Esophagus muscularis mucosa (tissue), 4 donors: ENCODE measurements around the gene TADA2B.

ENCODE experiments used
- EP300 ChIP-seq: sonication (generic); formaldehyde crosslinking; IDR thresholded peaks from one replicate; pipeline ENCODE4 v1.6.1; 2017; ENCODE audit warnings: antibody characterized with exemption
- POLR2AphosphoS5 ChIP-seq, 2 donors: sonication (generic); formaldehyde crosslinking; IDR thresholded peaks; one replicate each; pipeline ENCODE4 v1.6.1; 2017; ENCODE audit warnings: antibody characterized with exemption in 2 of 2
- TF ChIP-seq, protein P1 (sequence below), 3 experiments: fragments of 200-600 bp in 2 of 3; fragments of 450-650 bp in 1 of 3; sonication (generic) in 2 of 3; IDR thresholded peaks; one replicate each; pipeline ENCODE4 v1.5.1; 2017 to 2019; ENCODE audit warnings: antibody characterized with exemption in 3 of 3, mild to moderate bottlenecking in 2 of 3, moderate library complexity in 1 of 3

DNA sequence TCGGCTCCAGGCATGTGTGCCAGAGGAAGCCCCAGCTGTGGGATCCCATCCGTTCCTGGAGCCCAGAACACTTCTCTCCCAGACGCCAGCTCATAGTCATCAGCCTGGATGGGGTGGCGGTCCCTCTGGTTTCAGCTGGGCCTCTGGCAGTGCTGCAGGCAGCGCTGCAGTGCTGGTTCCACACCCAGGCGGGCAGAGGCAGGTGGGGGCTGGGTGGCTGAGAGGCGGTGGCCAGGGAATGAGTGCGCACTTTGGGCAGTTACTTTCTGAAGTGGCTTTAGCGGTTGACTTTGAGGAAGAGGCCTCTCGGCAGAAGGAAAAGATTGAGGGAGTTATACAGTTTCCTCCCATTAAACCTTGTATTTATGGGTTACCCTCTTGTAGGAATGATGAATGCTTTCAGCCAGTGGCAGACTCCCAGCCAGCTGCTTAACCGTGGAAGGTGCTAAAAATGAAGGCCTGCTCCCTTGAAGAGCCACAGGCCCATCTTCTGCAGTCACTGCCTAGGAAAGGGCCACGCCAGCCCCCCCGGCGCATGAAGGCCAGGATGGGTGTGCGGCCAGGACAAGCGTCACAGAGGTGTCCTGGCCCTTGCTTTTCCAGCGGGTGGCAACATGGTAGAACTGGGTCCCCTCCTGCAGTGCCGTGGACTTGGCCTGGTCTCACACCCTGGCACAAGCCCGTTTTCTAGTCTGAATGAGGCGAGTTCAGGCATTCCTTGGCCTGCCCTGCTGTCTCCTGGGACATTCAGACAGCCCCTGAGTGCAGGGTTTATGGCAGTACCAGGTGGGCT, 9.9 kb downstream of the TADA2B start:
- TF ChIP-seq EP300 = no peak
- TF ChIP-seq, protein P1, sequence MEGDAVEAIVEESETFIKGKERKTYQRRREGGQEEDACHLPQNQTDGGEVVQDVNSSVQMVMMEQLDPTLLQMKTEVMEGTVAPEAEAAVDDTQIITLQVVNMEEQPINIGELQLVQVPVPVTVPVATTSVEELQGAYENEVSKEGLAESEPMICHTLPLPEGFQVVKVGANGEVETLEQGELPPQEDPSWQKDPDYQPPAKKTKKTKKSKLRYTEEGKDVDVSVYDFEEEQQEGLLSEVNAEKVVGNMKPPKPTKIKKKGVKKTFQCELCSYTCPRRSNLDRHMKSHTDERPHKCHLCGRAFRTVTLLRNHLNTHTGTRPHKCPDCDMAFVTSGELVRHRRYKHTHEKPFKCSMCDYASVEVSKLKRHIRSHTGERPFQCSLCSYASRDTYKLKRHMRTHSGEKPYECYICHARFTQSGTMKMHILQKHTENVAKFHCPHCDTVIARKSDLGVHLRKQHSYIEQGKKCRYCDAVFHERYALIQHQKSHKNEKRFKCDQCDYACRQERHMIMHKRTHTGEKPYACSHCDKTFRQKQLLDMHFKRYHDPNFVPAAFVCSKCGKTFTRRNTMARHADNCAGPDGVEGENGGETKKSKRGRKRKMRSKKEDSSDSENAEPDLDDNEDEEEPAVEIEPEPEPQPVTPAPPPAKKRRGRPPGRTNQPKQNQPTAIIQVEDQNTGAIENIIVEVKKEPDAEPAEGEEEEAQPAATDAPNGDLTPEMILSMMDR (IDR thresholded peaks at IDR 0.05) = no peak
- no peak for TF ChIP-seq POLR2AphosphoS5 (IDR thresholded peaks at IDR 0.05)
